Panc1 (cell line): ENCODE data around the gene NR2C1. TPM values are rescaled to one million over a fixed set of nuclear protein-coding genes. Genes with fewer than 3 reads are reported as not detected.

Experiments used
- ATAC-seq: fragments of 200-7000 bp; cut with Tn5 transposase; 2 replicates; pipeline ENCODE4 v1.9.1; 2020; ENCODE audit warnings: mild to moderate bottlenecking, moderate library complexity
- BruUV-seq: library from RNA; stranded (reverse); fragments of 400-500 nt; replicated peaks from 2 replicates; lab custom pipeline; 2021; lab: Mats Ljungman, UMichigan
- CTCF ChIA-PET: fragments of 300-600 bp; sonication (Branson Sonifier 250); formaldehyde crosslinking; loops from one replicate; lab custom pipeline; 2022; ENCODE audit warnings: antibody characterized with exemption; lab: Charles Lee
- POLR2A ChIA-PET: fragments of 300-600 bp; sonication (Branson Sonifier 250); formaldehyde crosslinking; loops from one replicate; lab custom pipeline; 2022; ENCODE audit warnings: antibody characterized with exemption; lab: Charles Lee
- DNase-seq: peaks from one replicate; pipeline ENCODE4 v3.0.0-alpha.2; 2010; ENCODE audit warnings: low read depth, low spot score
- H3K27ac ChIP-seq: 2 replicates; pipeline ENCODE4 v1.5.1; 2011; ENCODE audit warnings: mild to moderate bottlenecking, low read length, inconsistent platforms
- H3K27me3 ChIP-seq: fragments of 200-500 bp; sonication (Bioruptor generic); 2 replicates; pipeline ENCODE4 v1.6.0; 2014; ENCODE audit warnings: low read length, inconsistent platforms; ENCODE audit not compliant: control insufficient read depth, insufficient read depth
- H3K36me3 ChIP-seq: fragments of 200-500 bp; sonication (Bioruptor generic); 2 replicates; pipeline ENCODE4 v1.5.1; 2014; ENCODE audit warnings: inconsistent platforms, mild to moderate bottlenecking, low read length, moderate library complexity; ENCODE audit not compliant: control insufficient read depth, insufficient read depth
- H3K4me1 ChIP-seq: 2 replicates; pipeline ENCODE4 v1.5.1; 2011; ENCODE audit warnings: inconsistent platforms, mild to moderate bottlenecking, low read length, moderate library complexity; ENCODE audit not compliant: control insufficient read depth, insufficient read depth
- H3K4me3 ChIP-seq, 2 experiments: 2 replicates each; pipeline ENCODE4 v1.5.1; 2011 to 2012; ENCODE audit warnings: low read depth in 2 of 2, low read length in 2 of 2, mild to moderate bottlenecking in 2 of 2, inconsistent platforms in 1 of 2, moderate library complexity in 1 of 2
- H3K9me3 ChIP-seq: fragments of 200-500 bp; sonication (Bioruptor generic); 2 replicates; pipeline ENCODE4 v1.5.1; 2014; ENCODE audit warnings: low read depth, mild to moderate bottlenecking, inconsistent platforms, low read length, moderate library complexity; ENCODE audit not compliant: control insufficient read depth, insufficient read depth
- POLR2AphosphoS5 ChIP-seq: IDR thresholded peaks from 2 replicates; pipeline ENCODE4 v1.6.1; 2012; ENCODE audit warnings: mild to moderate bottlenecking, low read depth, low read length, moderate library complexity
- REST ChIP-seq, 2 experiments: IDR thresholded peaks; 2 replicates each; pipeline ENCODE4 v1.6.1; 2011 to 2012; ENCODE audit warnings: low read depth in 2 of 2, control low read depth in 1 of 2, low read length in 1 of 2, mild to moderate bottlenecking in 1 of 2, moderate library complexity in 1 of 2; ENCODE audit not compliant: insufficient read depth in 1 of 2
- SIN3A ChIP-seq: IDR thresholded peaks from 2 replicates; pipeline ENCODE4 v1.6.1; 2012; ENCODE audit warnings: low read depth, mild to moderate bottlenecking, low read length, moderate library complexity, borderline replicate concordance; ENCODE audit not compliant: insufficient read depth
- TCF7L2 ChIP-seq: IDR thresholded peaks from 2 replicates; pipeline ENCODE4 v1.6.1; 2011; ENCODE audit warnings: mild to moderate bottlenecking, low read depth, low read length, inconsistent platforms
- in situ Hi-C: cut with HindIII; loops from 2 replicates; pipeline ENCODE4 v1.10.0; 2016; ENCODE audit warnings: low sequenced_read_pairs, low pct_unique_long_range_greater_than_20kb
- intact Hi-C: fragments of 100-400 bp; cut with micrococcal nuclease; formaldehyde crosslinking; loops from one replicate; pipeline ENCODE4 v1.10.0; 2022; ENCODE audit not compliant: unreplicated experiment
- total RNA-seq: library from RNA; stranded (reverse); gene quantifications from one replicate; pipeline ENCODE4 v1.2.1, GENCODE V29; 2021; ENCODE audit not compliant: unreplicated experiment
- TF ChIP-seq, protein P1 (sequence below): fragments of 450-650 bp; IDR thresholded peaks from 2 replicates; pipeline ENCODE4 v1.5.1; 2017; ENCODE audit warnings: mild to moderate bottlenecking

Gene NR2C1
- total RNA-seq, 1 experiment from 2014 or later: 84.6 TPM

DNA sequence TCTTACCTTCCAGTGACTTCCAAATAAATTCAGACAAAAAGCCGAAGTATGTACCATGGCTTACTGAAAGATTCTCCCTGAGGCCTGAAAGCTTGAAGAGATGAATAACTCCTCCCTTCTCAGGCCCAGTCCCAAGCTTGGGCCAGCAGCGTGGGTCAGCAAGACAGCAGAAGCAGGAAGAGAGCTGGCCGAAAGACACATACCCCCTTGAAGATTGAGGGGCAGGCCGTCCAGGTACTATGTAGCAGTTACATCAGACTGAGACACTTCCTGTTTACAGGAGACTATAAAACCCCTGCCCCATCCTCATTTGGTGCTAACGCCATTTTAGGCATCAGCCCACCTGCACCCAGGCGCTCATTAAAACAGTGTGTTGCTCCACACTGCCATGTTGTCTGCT lies 84.9 kb downstream of the NR2C1 start:
- ChIA-PET CTCF (no interaction called here), POLR2A (no interaction called here)
- no peaks in the 10 kb centered on the region for H3K27me3 ChIP-seq
- in situ Hi-C loops (no loop called here), intact Hi-C loops (no loop called here)
- no peaks in the 10 kb centered on the region for H3K36me3 ChIP-seq
- no TSS peak for BruUV-seq
- H3K4me3 ChIP-seq: no peak overlapping the region
- ATAC-seq: no peak
- H3K27ac ChIP-seq: no peak overlapping the region
- TF ChIP-seq REST (IDR thresholded peaks at IDR 0.05; ENCODE audit: insufficient read depth in 1 of 2, low read depth in 2 of 2, low read length in 1 of 2) (no peak), POLR2AphosphoS5 (no peak), TCF7L2 (no peak), SIN3A (no peak)
- TF ChIP-seq, protein P1, sequence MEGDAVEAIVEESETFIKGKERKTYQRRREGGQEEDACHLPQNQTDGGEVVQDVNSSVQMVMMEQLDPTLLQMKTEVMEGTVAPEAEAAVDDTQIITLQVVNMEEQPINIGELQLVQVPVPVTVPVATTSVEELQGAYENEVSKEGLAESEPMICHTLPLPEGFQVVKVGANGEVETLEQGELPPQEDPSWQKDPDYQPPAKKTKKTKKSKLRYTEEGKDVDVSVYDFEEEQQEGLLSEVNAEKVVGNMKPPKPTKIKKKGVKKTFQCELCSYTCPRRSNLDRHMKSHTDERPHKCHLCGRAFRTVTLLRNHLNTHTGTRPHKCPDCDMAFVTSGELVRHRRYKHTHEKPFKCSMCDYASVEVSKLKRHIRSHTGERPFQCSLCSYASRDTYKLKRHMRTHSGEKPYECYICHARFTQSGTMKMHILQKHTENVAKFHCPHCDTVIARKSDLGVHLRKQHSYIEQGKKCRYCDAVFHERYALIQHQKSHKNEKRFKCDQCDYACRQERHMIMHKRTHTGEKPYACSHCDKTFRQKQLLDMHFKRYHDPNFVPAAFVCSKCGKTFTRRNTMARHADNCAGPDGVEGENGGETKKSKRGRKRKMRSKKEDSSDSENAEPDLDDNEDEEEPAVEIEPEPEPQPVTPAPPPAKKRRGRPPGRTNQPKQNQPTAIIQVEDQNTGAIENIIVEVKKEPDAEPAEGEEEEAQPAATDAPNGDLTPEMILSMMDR: no peak
- H3K9me3 ChIP-seq: no peaks in the 10 kb centered on the region
- no peaks in the 10 kb centered on the region for H3K4me1 ChIP-seq
- DNase-seq: no peak

DNA sequence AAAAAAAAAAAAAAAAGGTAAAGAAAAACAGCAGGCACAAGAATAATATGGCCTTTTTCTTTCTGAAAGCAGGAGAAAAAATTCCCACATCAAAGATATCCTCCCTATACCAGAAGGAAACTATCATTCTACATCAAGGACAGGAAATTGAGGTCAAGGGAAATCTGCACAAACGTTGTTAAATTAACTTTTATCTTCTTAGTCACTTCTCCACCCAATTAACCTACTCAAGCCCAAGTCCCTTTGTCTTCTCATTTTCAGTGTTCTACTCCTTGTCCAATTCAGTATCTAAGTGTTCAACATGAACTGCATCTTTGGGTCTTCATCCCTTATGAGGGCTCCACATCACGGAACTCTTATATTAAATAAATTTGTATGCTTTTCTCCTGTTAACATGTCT lies 85.6 kb downstream of the NR2C1 start:
- TF ChIP-seq SIN3A (no peak), REST (IDR thresholded peaks at IDR 0.05; ENCODE audit: insufficient read depth in 1 of 2, low read depth in 2 of 2, low read length in 1 of 2) (no peak), TCF7L2 (no peak), POLR2AphosphoS5 (no peak)
- TF ChIP-seq, protein P1: no peak
- H3K36me3 ChIP-seq: no peaks in the 10 kb centered on the region
- ChIA-PET POLR2A (no interaction called here), CTCF (no interaction called here)
- no peak overlapping the region for H3K27ac ChIP-seq
- H3K27me3 ChIP-seq: no peaks in the 10 kb centered on the region
- ATAC-seq: no peak
- H3K4me3 ChIP-seq: no peak overlapping the region
- in situ Hi-C loops (no loop called here), intact Hi-C loops (no loop called here)
- no peaks in the 10 kb centered on the region for H3K9me3 ChIP-seq
- no TSS peak for BruUV-seq
- DNase-seq: no peak
- no peaks in the 10 kb centered on the region for H3K4me1 ChIP-seq
